Testis (tissue), 2 donors: Measurements from ENCODE around the gene PPM1H.

Experiments
- CTCF ChIP-seq, 3 experiments: fragments of 450-650 bp in 2 of 3; fragments of 200-600 bp in 1 of 3; sonication (generic) in 1 of 3; IDR thresholded peaks; one replicate each; pipeline ENCODE4 v1.5.1; 2016 to 2019; ENCODE audit warnings: antibody characterized with exemption in 3 of 3, mild to moderate bottlenecking in 2 of 3, moderate library complexity in 1 of 3
- POLR2A ChIP-seq: fragments of 450-650 bp; IDR thresholded peaks from one replicate; pipeline ENCODE4 v1.6.1; 2017; ENCODE audit warnings: antibody characterized with exemption, mild to moderate bottlenecking, moderate library complexity

GRCh38 chr12:62907561-62907960 is 27.4 kb downstream of the PPM1H start:
- no peak for TF ChIP-seq CTCF (IDR thresholded peaks at IDR 0.05)
- TF ChIP-seq POLR2A, result no peak
